ENCODE data around the gene ERICH2.

The ERICH2 gene

DNA sequence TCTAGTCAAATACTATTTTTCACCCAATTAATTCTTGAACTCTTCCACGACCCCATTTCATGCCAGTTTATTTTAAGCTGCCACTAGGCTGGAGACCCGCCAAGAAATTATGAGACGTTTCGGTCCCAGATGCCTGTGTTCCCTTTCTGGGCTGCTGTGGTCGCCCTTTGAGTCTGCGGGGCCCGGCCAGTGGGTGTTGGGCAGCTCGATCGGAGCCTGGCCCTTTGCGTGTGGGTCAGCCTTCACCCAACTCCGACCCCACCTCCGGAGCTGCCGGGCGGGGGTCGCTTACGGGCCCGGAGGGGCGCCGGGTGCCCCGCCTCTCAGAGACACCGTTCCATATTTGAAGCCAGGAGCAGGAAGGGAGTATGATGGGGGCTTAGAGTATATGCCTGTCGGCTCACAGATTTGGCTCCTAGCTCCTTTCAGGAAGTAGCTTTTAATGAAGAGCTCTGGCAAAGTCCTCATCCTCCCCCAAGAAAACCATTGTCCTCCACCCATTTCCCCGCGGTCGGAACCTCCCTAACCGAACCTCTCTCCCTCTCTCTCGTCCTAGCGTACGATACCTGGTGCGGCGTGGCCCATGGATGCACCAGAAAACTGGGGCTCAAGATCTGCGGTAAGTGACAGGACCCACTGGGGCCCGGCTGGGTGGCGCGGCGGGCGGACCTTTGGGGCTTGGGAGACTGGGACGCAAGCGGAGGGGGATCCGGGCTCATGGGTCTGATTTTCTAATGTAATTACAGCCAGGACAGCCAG lies 51.5 kb downstream of the ERICH2 start:
- Histone ChIP-seq H3K27me3 (ENCODE audit: insufficient read depth, low read depth) (peaks cover 44% of the 10 kb centered on the region), H3K9ac (no peak overlapping the region), H3K79me2 (ENCODE audit: insufficient read depth, low read depth) (no peaks in the 10 kb centered on the region), H3K36me3 (ENCODE audit: insufficient read depth) (no peaks in the 10 kb centered on the region), H3K4me2 (peak overlapping the region; percentile 84), H3K4me1 (ENCODE audit: low read depth, poor library complexity, severe bottlenecking) (peaks cover 15% of the 10 kb centered on the region), H3K27ac (no peak overlapping the region), H2AFZ (ENCODE audit: low read depth) (no peak overlapping the region), H4K20me1 (ENCODE audit: insufficient read depth) (no peaks in the 10 kb centered on the region), H3K4me3 (IDR thresholded peaks at IDR 0.05; ENCODE audit: insufficient read depth, low read depth, low read length) (peak overlapping the region; percentile 71)
- no peak for TF ChIP-seq CTCF (conservative IDR thresholded peaks at IDR 0.05; ENCODE audit: low read depth, low read length)

DNA sequence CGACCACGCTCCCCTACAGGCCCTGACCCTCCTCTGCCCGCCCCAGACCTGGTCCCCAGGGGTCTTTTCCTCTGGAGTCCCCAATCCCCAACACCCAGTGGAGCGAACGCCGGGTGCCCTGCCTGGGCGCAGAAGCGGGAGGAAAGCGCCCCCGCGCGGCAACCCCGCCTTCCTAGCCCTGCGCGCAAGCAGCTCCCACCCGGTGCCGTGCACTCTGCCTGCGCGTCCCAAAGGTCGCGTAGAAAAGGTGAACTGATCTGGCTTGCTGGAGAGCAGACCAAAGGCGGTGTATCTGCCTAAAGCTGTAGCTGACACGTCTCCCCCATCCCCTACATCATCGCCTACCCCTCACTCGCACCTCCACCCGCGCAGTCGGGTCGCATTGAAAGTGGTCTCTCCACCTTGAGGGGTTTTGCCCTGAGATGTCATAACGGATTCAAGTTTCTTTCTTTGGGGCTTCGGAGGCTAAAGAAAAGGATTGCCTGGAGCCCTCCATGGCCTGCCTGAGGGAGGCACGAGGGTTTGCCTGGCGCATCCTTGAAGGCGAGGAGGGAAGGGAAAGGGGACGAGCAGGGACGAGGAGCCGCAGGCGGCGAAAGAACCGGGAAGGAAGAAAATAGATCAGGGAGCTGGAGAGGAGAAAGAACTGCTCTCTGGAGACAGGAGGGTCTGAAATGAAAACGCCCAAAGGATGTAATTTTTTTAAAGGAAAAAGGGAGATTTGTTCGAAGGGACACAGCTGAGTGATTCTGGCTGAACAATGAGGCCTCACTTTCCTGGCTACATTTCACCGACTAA lies 52.3 kb downstream of the ERICH2 start:
- TF ChIP-seq CTCF (conservative IDR thresholded peaks at IDR 0.05; ENCODE audit: low read depth, low read length), result no peak
- Histone ChIP-seq H3K79me2 (ENCODE audit: insufficient read depth, low read depth) (no peaks in the 10 kb centered on the region), H3K27ac (no peak overlapping the region), H3K9ac (no peak overlapping the region), H3K4me3 (IDR thresholded peaks at IDR 0.05; ENCODE audit: insufficient read depth, low read depth, low read length) (no peak overlapping the region), H4K20me1 (ENCODE audit: insufficient read depth) (no peaks in the 10 kb centered on the region), H3K36me3 (ENCODE audit: insufficient read depth) (no peaks in the 10 kb centered on the region), H3K27me3 (ENCODE audit: insufficient read depth, low read depth) (peaks cover 44% of the 10 kb centered on the region), H2AFZ (ENCODE audit: low read depth) (no peak overlapping the region), H3K4me2 (no peak overlapping the region), H3K4me1 (ENCODE audit: low read depth, poor library complexity, severe bottlenecking) (peaks cover 15% of the 10 kb centered on the region)

GRCh38 chr2:170823088-170823897 lies 53.1 kb downstream of the ERICH2 start:
- TF ChIP-seq CTCF (conservative IDR thresholded peaks at IDR 0.05; ENCODE audit: low read depth, low read length), result no peak
- H3K4me3 ChIP-seq (IDR thresholded peaks at IDR 0.05; ENCODE audit: insufficient read depth, low read depth, low read length), result no peak overlapping the region
- no peak overlapping the region for H3K27ac ChIP-seq
- no peak overlapping the region for H3K4me2 ChIP-seq
- no peak overlapping the region for H3K9ac ChIP-seq
- peaks cover 15% of the 10 kb centered on the region for H3K4me1 ChIP-seq (ENCODE audit: low read depth, poor library complexity, severe bottlenecking)
- H3K79me2 ChIP-seq (ENCODE audit: insufficient read depth, low read depth), result no peaks in the 10 kb centered on the region
- no peaks in the 10 kb centered on the region for H4K20me1 ChIP-seq (ENCODE audit: insufficient read depth)
- no peaks in the 10 kb centered on the region for H3K36me3 ChIP-seq (ENCODE audit: insufficient read depth)
- H2AFZ ChIP-seq (ENCODE audit: low read depth), result no peak overlapping the region
- H3K27me3 ChIP-seq (ENCODE audit: insufficient read depth, low read depth), result peaks cover 37% of the 10 kb centered on the region

- no peak overlapping the region for H2AFZ ChIP-seq (ENCODE audit: low read depth)
- H3K79me2 ChIP-seq (ENCODE audit: insufficient read depth, low read depth), result no peaks in the 10 kb centered on the region
- peaks cover 15% of the 10 kb centered on the region for H3K4me1 ChIP-seq (ENCODE audit: low read depth, poor library complexity, severe bottlenecking)
- H3K4me2 ChIP-seq, result no peak overlapping the region
- H3K27ac ChIP-seq, result no peak overlapping the region
- no peak overlapping the region for H3K4me3 ChIP-seq (IDR thresholded peaks at IDR 0.05; ENCODE audit: insufficient read depth, low read depth, low read length)
- peaks cover 31% of the 10 kb centered on the region for H3K27me3 ChIP-seq (ENCODE audit: insufficient read depth, low read depth)
- H4K20me1 ChIP-seq (ENCODE audit: insufficient read depth), result no peaks in the 10 kb centered on the region
- no peaks in the 10 kb centered on the region for H3K36me3 ChIP-seq (ENCODE audit: insufficient read depth)
- H3K9ac ChIP-seq, result no peak overlapping the region
- TF ChIP-seq CTCF (conservative IDR thresholded peaks at IDR 0.05; ENCODE audit: low read depth, low read length), result no peak
Measured at GRCh38 chr2:170823898-170824215, 53.7 kb downstream of the ERICH2 start.
